GM18499 (cell line): Measurements from ENCODE around the gene PTN.
"Not testable (repeated sequence)": the region's sequence is repeated elsewhere in the genome, so short reads cannot be mapped to it uniquely, and the experiment has no call there.

Experiments
- ATAC-seq: cut with Tn5 transposase; IDR thresholded peaks from one replicate; pipeline ENCODE4 v1.9.1; 2021; ENCODE audit warnings: moderate number of reproducible peaks; ENCODE audit not compliant: insufficient read depth, unreplicated experiment

The PTN gene

GRCh38 chr7:137269240-137269639, 74.3 kb downstream of the PTN start:
- no peak for ATAC-seq

GRCh38 chr7:137268001-137268865, 75.3 kb downstream of the PTN start:
- ATAC-seq, result not testable (repeated sequence)

DNA sequence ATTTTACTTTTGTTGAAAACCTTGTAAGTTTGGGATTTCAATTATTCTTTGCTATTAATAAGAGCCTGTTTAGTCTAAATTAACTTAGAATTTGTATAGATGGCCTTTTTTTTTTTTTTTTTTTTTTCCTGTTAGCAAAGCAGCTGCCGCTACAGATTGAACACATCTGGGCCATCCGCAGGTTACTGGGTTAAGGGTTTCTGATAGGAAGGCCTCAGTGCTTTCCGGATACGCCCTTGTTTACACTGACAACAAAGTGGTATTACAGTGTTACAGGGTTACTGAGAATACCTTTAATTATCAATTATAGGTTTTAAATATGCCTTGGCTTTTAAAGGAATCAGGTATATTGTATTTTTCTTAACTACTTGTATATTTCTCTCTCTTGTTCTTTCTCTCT, 76.8 kb downstream of the PTN start:
- ATAC-seq, result no peak

- ATAC-seq, result not testable (repeated sequence)
Observed at GRCh38 chr7:137265480-137265879, 78.1 kb downstream of the PTN start.

DNA sequence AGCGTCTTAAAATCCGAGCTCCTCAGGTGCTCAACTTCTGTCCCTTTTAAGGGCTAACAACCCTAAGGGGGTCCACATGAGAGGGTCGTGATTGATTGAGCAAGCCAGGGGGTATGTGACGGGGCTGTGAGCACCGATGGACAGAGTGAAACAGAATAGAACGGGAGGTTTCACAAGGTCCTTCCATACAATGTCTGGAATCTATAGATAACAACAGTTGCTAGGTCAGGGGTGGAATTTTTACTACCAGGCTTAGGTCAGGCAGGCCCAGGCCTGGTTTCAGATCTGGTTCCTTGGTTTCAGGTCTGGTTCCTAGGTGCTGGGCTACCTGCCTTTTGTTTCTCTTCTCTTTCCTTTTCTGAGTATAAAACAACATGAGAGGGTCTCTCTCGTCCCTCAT, 80.9 kb downstream of the PTN start:
- ATAC-seq, result no peak

DNA sequence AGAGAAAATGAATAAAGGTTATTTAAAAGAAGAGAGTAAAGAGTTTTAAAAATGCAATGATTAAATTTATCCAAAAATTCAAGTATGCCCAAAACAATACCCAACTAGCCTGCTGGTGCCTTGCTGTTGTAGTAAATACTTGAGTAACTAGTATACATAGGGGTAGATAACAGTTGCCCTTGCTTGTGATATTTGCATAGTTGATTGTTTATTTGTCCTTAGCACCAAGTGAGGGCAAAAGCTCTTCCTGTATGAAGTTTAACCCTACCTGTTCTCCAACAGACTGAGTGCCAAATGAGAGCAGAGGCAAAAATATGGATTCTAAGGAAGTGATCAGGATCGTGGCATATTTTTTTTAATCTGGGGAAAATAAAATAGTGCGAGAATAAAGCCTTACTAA, 85.0 kb downstream of the PTN start:
- no peak for ATAC-seq

GRCh38 chr7:137254766-137255165, 88.8 kb downstream of the PTN start:
- ATAC-seq, result no peak

DNA sequence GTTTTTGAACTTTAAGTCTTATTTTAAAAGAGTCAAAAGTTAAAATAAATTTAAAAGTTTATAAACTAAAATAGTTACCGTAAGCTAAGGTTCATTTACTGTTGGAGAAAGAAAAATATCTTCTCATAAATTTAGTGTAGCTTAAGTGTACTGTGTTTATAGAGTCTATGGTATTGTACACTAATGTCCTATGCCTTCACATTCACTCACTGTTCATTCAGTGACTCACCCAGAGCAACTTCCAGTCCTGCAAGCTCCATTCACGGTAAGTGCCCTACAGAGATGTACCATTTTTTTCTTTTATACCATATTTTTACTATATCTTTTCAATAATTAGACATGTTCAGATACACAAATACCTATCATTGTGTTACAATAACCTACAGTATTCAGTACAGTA, 97.6 kb downstream of the PTN start:
- ATAC-seq, result no peak

GRCh38 chr7:137245186-137245585, 98.3 kb downstream of the PTN start:
- ATAC-seq, result no peak

DNA sequence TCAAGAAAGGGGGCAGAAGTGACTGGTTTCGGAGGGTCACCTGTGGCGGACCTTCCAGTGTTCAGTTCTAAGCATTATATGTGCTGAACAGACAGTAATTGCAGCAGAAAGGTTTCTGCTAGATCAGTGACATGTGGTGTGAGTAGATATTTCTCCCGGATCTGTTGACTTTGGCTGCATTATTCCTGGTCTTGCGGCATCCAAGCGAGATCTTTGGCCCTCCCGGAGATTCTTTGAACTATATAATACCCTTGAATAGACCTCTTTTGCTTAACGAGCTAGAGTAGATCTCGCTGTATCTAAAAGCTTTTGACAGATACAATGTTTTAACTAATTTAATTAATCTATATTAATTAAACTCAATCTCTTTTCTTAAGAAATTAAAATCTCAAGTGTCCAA, 99.8 kb downstream of the PTN start:
- ATAC-seq, result no peak

DNA sequence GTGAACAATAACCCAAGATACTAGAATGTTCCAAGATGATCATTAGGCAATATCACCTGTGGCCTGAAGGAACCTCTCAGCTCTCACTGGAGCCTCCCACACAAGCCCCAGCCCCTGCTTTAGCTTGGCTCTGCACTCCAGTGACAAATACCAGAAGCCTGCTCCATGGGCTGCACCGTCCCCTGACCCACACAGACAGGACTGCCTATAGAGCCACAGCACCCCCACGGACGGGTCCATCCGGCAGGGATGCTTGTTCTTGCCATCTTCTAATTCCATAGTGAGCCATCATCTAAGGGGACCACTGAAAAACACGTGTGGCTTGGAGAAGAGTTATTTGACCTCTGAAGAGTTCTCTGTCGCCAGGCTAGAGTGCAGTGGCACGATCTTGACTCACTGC, 100.9 kb downstream of the PTN start:
- ATAC-seq, result no peak

GRCh38 chr7:137241655-137242360, 101.7 kb downstream of the PTN start:
- no peak for ATAC-seq

GRCh38 chr7:137239186-137239585, 104.3 kb downstream of the PTN start:
- not testable (repeated sequence) for ATAC-seq

- ATAC-seq, result no peak
Observed at GRCh38 chr7:137235434-137235833, 108.1 kb downstream of the PTN start.

DNA sequence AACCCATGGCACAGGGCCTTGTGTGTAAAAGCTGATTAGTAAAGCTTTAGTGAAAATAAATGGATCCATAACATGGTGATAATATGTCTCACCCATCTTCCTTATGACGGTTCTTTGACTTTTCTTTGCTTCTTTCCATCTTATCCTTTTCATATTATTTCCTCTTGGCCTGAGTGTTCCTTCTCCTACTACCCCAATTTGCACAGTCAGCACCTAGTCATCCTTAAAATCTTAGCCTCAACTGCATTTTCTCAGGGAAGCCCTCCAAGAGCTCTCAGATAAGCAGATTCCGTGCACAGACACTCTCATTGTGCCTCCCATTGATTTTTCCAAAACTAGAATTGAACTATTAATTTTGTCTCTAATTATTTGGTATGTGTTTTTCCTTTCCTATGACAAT, 112.4 kb downstream of the PTN start:
- ATAC-seq, result no peak

- no peak for ATAC-seq
Observed at GRCh38 chr7:137221467-137221866, 122.1 kb downstream of the PTN start.

GRCh38 chr7:137213744-137214143, 129.8 kb downstream of the PTN start:
- no peak for ATAC-seq

DNA sequence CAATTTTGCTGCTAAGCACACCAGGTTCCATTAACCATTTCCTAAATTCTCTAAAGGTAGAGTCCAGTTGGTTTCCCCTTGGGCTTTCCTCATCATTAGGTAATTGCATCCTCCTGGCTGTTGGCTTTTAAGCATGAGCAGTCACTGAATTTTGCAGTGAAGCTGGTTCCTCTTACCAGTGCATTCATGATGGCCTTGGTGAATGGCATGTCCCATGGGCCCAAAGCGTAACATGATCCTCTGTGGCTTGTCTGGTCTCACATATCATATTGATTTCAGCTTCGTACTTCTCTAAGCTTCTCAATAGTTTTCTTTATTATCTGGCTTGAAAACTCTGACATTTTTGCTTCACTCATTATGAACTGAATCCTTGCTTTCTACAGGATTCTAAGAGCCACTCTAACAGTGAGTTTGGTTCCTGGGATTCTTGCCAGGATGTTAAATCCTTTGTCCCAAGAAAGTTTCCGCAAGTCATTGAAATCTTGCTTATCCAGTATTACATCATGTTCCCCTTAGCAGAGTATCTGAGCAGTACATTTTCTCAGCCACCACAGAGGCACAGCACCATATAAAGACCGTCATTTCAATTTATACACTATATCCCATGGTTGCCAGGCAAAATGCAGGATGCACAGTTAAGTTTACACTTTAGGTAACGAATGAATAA, 134.2 kb downstream of the PTN start:
- ATAC-seq, result no peak

- ATAC-seq, result no peak
Observed at GRCh38 chr7:137206770-137207169, 136.8 kb downstream of the PTN start.

DNA sequence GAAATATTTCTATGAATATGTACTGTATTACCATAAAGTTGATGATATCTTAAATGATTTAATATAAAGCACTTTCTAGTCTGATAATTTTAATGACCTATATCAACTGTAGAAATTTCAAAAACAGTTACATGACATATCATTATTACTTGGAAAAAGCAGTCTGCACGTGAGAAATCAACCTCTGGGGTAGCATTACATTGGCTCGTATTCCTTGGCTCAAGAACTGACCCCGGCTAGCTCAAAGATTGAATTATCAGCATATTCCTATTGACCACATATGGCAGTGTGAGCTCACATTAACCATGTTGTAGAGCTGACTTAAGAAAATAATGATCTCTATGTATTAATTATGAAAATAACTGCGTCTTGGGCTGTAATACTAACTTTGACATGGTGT, 139.3 kb downstream of the PTN start:
- no peak for ATAC-seq

DNA sequence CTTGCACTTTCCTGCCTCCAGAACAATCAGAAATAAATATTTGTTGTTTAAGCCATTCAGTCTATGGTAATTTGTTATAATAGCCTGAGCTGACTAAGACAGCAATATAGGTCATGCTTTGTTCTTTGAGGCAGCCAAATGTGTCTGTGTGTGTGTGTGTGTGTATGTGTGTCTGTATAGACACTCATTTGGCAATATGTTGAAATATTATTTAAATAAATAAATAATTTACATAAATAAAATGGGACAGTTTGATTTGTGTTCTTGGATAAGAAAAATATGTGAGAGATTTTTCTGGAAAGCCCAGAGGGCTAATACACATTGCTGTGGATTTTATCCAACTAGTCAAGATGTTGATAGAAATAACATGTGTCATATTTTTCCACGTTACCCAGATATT, 140.2 kb downstream of the PTN start:
- no peak for ATAC-seq
